ENCODE data around the gene KRTAP10-1. TPM values are rescaled to one million over a fixed set of nuclear protein-coding genes. Genes with fewer than 3 reads are reported as not detected.

KRTAP10-1 gene
- total RNA-seq, 1 experiment from 2014 or later: not detected

DNA sequence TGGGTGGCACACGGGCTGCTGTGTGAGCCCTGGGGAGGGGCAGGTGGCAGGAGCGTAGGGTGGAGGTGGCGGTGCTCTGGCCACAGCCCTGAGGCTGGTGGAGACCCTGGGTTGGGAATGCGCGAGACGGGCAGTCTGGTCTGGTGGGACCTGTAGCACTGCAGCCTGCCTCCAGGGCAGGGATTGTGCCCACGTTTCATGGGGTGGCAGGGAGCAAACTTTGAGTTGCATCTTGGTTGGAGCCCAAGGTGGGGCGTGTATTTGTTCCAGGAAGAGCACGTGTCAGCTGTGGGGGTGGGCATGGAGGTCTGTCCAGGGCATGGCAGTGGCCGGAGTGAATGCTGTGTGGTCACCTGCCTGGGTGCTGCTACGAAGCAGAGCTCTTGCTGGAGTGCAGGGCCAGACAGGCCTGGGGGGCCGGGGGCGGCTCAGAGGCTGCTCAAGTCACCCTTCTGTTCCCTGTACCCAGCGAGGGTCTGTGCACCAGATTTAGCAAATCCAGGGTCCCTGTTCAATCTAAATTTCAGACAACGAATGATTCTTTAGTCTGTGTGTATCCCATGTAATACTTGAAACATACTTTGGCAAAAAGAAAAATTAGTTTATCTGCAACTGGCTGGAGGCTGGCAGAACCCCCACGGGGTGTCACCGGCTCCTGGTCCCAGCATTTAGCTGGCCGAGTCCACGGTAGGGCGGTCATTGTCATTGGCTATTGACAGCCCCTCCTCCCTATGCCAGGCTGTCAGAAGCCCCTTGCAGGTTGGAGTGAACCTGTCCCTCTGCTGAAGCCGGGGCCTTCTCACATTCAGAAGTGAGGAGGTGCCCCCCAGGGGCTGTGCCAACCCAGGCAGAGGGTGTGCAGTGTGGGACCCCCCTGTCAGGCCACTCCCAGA is 27.3 kb downstream of the KRTAP10-1 start:
- no peak for ATAC-seq

GRCh38 chr21:44511938-44512275 is 28.1 kb downstream of the KRTAP10-1 start:
- no TSS peak for BruUV-seq (replicated peaks)
- TF ChIP-seq CTCF (conservative IDR thresholded peaks at IDR 0.05; ENCODE audit: low read depth, low read length): no peak
- no peak for TF ChIP-seq EZH2phosphoT487 (IDR thresholded peaks at IDR 0.05; ENCODE audit: borderline replicate concordance, low read length)
- no peak for TF ChIP-seq EZH2 (IDR thresholded peaks at IDR 0.05; ENCODE audit: low read length, unreplicated experiment)
- H3K4me2 ChIP-seq (ENCODE audit: low read length): no peak overlapping the region
- intact Hi-C loops (cut with micrococcal nuclease): loop anchor here (2.0 kb wide), 1 partner anchor 231 kb away; no protein-coding TSS in a partner anchor
- no peaks in the 10 kb centered on the region for H3K36me3 ChIP-seq (ENCODE audit: low read depth, low read length)
- peaks cover 11% of the 10 kb centered on the region; the same call in 1 of the 2 replicates for H3K4me1 ChIP-seq (ENCODE audit: insufficient read depth, low read length)
- H2AFZ ChIP-seq (ENCODE audit: low read length): no peak overlapping the region
- H3K27ac ChIP-seq (ENCODE audit: low read length): no peak overlapping the region
- H3K27me3 ChIP-seq (ENCODE audit: low read length): no peaks in the 10 kb centered on the region
- H3K79me2 ChIP-seq (ENCODE audit: low read length): no peaks in the 10 kb centered on the region
- DNase-seq: no peak
- H3F3A ChIP-seq (ENCODE audit: low read length, unreplicated experiment): no peaks in the 10 kb centered on the region
- no peaks in the 10 kb centered on the region for H3K9me2 ChIP-seq (replicated peaks; ENCODE audit: low read length)
- ChIA-PET CTCF (no interaction called here), POLR2A (ENCODE audit: unreplicated experiment) (no interaction called here)
- H3K9ac ChIP-seq (ENCODE audit: low read length): no peak overlapping the region
- H3K9me3 ChIP-seq (ENCODE audit: low read length): no peaks in the 10 kb centered on the region
- no peaks in the 10 kb centered on the region for H4K20me1 ChIP-seq (ENCODE audit: low read length)
- H3K4me3 ChIP-seq (ENCODE audit: low read length): no peak overlapping the region
- no peak for ATAC-seq

More for the DNA sequence above, 27.3 kb downstream of the KRTAP10-1 start:
- Histone ChIP-seq H3F3A (ENCODE audit: low read length, unreplicated experiment) (no peaks in the 10 kb centered on the region), H3K4me2 (ENCODE audit: low read length) (no peak overlapping the region), H3K4me3 (ENCODE audit: low read length) (no peak overlapping the region), H3K9me3 (ENCODE audit: low read length) (no peaks in the 10 kb centered on the region), H4K20me1 (ENCODE audit: low read length) (no peaks in the 10 kb centered on the region), H3K4me1 (ENCODE audit: insufficient read depth, low read length) (peaks cover 11% of the 10 kb centered on the region; the same call in 1 of the 2 replicates), H3K9ac (ENCODE audit: low read length) (no peak overlapping the region), H3K79me2 (ENCODE audit: low read length) (no peaks in the 10 kb centered on the region), H2AFZ (ENCODE audit: low read length) (no peak overlapping the region), H3K9me2 (replicated peaks; ENCODE audit: low read length) (no peaks in the 10 kb centered on the region), H3K27me3 (ENCODE audit: low read length) (no peaks in the 10 kb centered on the region), H3K27ac (ENCODE audit: low read length) (no peak overlapping the region), H3K36me3 (ENCODE audit: low read depth, low read length) (no peaks in the 10 kb centered on the region)
- intact Hi-C loops (cut with micrococcal nuclease): no loop called here
- TF ChIP-seq EZH2 (IDR thresholded peaks at IDR 0.05; ENCODE audit: low read length, unreplicated experiment) (no peak), EZH2phosphoT487 (IDR thresholded peaks at IDR 0.05; ENCODE audit: borderline replicate concordance, low read length) (no peak), CTCF (conservative IDR thresholded peaks at IDR 0.05; ENCODE audit: low read depth, low read length) (no peak)
- no peak for DNase-seq
- BruUV-seq (replicated peaks): no TSS peak
- POLR2A ChIA-PET (ENCODE audit: unreplicated experiment): no interaction called here
- CTCF ChIA-PET: no interaction called here
